ENCODE measurements around the gene PAPPA. TPM values are rescaled to one million over a fixed set of nuclear protein-coding genes. Genes with fewer than 3 reads are reported as not detected.

The PAPPA gene
- total and polyA plus RNA-seq, 9 of the 15 experiments (the other 6 are each of a cell fraction or from before 2014, with no cell fraction given): 0.06 to 0.18 (median 0.11) TPM

GRCh38 chr9:116147821-116148220 is 5.8 kb upstream of the PAPPA start:
- ATAC-seq (no peak), DNase-seq (ENCODE audit: extremely low read depth in 1 of 4, low spot score in 3 of 4) (no peak), FAIRE-seq (no peak)
- Histone ChIP-seq H3K4me1 (replicated peaks in 1 of 2; ENCODE audit: control insufficient read depth in 2 of 2, insufficient read depth in 2 of 2, low read length in 2 of 2) (no peaks in the 10 kb centered on the region), H3K27ac (ENCODE audit: extremely low read depth, low read depth, low read length) (no peak overlapping the region), H3K9me1 (ENCODE audit: control insufficient read depth, insufficient read depth, low read length) (no peaks in the 10 kb centered on the region), H4K20me1 (replicated peaks; ENCODE audit: control insufficient read depth, insufficient read depth, low read length) (no peaks in the 10 kb centered on the region), H3K27me3 (ENCODE audit: control insufficient read depth in 2 of 2, insufficient read depth in 2 of 2, low read length in 2 of 2) (no peaks in the 10 kb centered on the region), H2AFZ (ENCODE audit: low read depth, low read length) (no peak overlapping the region), H3K36me3 (ENCODE audit: control insufficient read depth, insufficient read depth, low read length) (no peaks in the 10 kb centered on the region), H3K9me3 (replicated peaks; ENCODE audit: control insufficient read depth, insufficient read depth, low read depth, low read length) (no peaks in the 10 kb centered on the region), H3K4me2 (ENCODE audit: insufficient read depth, low read length) (no peak overlapping the region), H3K4me3 (no peak overlapping the region), H3K79me2 (ENCODE audit: control insufficient read depth, insufficient read depth, low read length) (no peaks in the 10 kb centered on the region), H3K9ac (ENCODE audit: insufficient read depth in 1 of 2, low read depth in 2 of 2, low read length in 2 of 2) (no peak overlapping the region)
- TF ChIP-seq IRF2 (CRISPR knock-in tag; IDR thresholded peaks at IDR 0.05): no peak
- TF ChIP-seq NFRKB (IDR thresholded peaks at IDR 0.05; ENCODE audit: low read depth): no peak
- TF ChIP-seq TRIM24 (IDR thresholded peaks at IDR 0.05): no peak
- ChIA-PET CTCF (ENCODE audit: low intra/inter-chr PET ratio) (no interaction called here), POLR2A (no interaction called here)
- WGBS (ENCODE audit: insufficient coverage, low coverage, missing lambda C conversion rate): 0% methylated on average over 4 of the region's 4 CpGs
- intact Hi-C loops (cut with micrococcal nuclease): loop anchor here (5.0 kb wide), 1 partner anchor 556 kb away; no protein-coding TSS in a partner anchor
- no TSS peak for BruUV-seq (replicated peaks)
- in situ Hi-C loops (cut with MboI): no loop called here

GRCh38 chr9:116149844-116150243 is 3.7 kb upstream of the PAPPA start:
- no peaks in the 10 kb centered on the region for H4K20me1 ChIP-seq (replicated peaks; ENCODE audit: control insufficient read depth, insufficient read depth, low read length)
- peak; percentile 32 to 51 (median 40) for DNase-seq (ENCODE audit: extremely low read depth in 1 of 4, low spot score in 3 of 4)
- 10% methylated on average over 4 of the region's 4 CpGs for WGBS (ENCODE audit: insufficient coverage, low coverage, missing lambda C conversion rate)
- H3K4me3 ChIP-seq: no peak overlapping the region
- intact Hi-C loops (cut with micrococcal nuclease) (loop anchor here (2.0 to 5.0 kb wide), 3 partner anchors 423 to 558 kb away; no protein-coding TSS in a partner anchor), in situ Hi-C loops (cut with MboI) (loop anchor here (5.0 to 10.0 kb wide), 2 partner anchors 345 to 422 kb away; no protein-coding TSS in a partner anchor)
- H3K79me2 ChIP-seq (ENCODE audit: control insufficient read depth, insufficient read depth, low read length): no peaks in the 10 kb centered on the region
- no peaks in the 10 kb centered on the region for H3K9me1 ChIP-seq (ENCODE audit: control insufficient read depth, insufficient read depth, low read length)
- ChIA-PET CTCF (ENCODE audit: low intra/inter-chr PET ratio) (interaction anchor here (1.1 to 2.3 kb wide), 2 partner anchors 422 to 497 kb away, joined by 3 to 10 read pairs; no protein-coding TSS in a partner anchor), POLR2A (no interaction called here)
- BruUV-seq (replicated peaks): no TSS peak
- H3K27me3 ChIP-seq (ENCODE audit: control insufficient read depth in 2 of 2, insufficient read depth in 2 of 2, low read length in 2 of 2): peaks cover 3 to 5% of the 10 kb centered on the region in 2 experiments; a peak in 3 of 5 replicates
- no peaks in the 10 kb centered on the region for H3K9me3 ChIP-seq (replicated peaks; ENCODE audit: control insufficient read depth, insufficient read depth, low read depth, low read length)
- ATAC-seq: peak; percentile 88
- H3K36me3 ChIP-seq (ENCODE audit: control insufficient read depth, insufficient read depth, low read length): no peaks in the 10 kb centered on the region
- no peak overlapping the region for H3K27ac ChIP-seq (ENCODE audit: extremely low read depth, low read depth, low read length)
- H2AFZ ChIP-seq (ENCODE audit: low read depth, low read length): no peak overlapping the region
- H3K9ac ChIP-seq (ENCODE audit: insufficient read depth in 1 of 2, low read depth in 2 of 2, low read length in 2 of 2): no peak overlapping the region
- H3K4me2 ChIP-seq (ENCODE audit: insufficient read depth, low read length): no peak overlapping the region
- peaks cover 0 to 6% of the 10 kb centered on the region in 2 experiments; a peak in 1 of 5 replicates for H3K4me1 ChIP-seq (replicated peaks in 1 of 2; ENCODE audit: control insufficient read depth in 2 of 2, insufficient read depth in 2 of 2, low read length in 2 of 2)
- peak; percentile 79 for FAIRE-seq
- TF ChIP-seq HDGF (IDR thresholded peaks at IDR 0.05): no peak
- TF ChIP-seq, protein P1, sequence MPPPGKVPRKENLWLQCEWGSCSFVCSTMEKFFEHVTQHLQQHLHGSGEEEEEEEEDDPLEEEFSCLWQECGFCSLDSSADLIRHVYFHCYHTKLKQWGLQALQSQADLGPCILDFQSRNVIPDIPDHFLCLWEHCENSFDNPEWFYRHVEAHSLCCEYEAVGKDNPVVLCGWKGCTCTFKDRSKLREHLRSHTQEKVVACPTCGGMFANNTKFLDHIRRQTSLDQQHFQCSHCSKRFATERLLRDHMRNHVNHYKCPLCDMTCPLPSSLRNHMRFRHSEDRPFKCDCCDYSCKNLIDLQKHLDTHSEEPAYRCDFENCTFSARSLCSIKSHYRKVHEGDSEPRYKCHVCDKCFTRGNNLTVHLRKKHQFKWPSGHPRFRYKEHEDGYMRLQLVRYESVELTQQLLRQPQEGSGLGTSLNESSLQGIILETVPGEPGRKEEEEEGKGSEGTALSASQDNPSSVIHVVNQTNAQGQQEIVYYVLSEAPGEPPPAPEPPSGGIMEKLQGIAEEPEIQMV (tag; conservative IDR thresholded peaks at IDR 0.05; ENCODE audit: low read depth): no peak
- TF ChIP-seq SRSF1 (IDR thresholded peaks at IDR 0.05; ENCODE audit: low read depth, low read length): no peak
- peak; percentile 69 for TF ChIP-seq SMC3 (conservative IDR thresholded peaks at IDR 0.05; ENCODE audit: insufficient read depth, low read depth, low read length)
- 0 out of 2 replicates have a peak, but pooled peaks have one; percentile 15 for TF ChIP-seq BHLHE40 (IDR thresholded peaks at IDR 0.05; ENCODE audit: low read length)
- no peak for TF ChIP-seq DACH1 (IDR thresholded peaks at IDR 0.05; ENCODE audit: partially characterized antibody)
- no peak for TF ChIP-seq SIRT6 (IDR thresholded peaks at IDR 0.05; ENCODE audit: low read depth, low read length)
- no peak for TF ChIP-seq MEF2A (IDR thresholded peaks at IDR 0.05; ENCODE audit: control insufficient read depth, low read depth, low read length)
- TF ChIP-seq RAD21 (CRISPR knock-in tag; conservative IDR thresholded peaks at IDR 0.05 in 1 of 2, IDR thresholded peaks at IDR 0.05 in 1 of 2): peak; percentile 60 to 64
- TF ChIP-seq, protein P2, sequence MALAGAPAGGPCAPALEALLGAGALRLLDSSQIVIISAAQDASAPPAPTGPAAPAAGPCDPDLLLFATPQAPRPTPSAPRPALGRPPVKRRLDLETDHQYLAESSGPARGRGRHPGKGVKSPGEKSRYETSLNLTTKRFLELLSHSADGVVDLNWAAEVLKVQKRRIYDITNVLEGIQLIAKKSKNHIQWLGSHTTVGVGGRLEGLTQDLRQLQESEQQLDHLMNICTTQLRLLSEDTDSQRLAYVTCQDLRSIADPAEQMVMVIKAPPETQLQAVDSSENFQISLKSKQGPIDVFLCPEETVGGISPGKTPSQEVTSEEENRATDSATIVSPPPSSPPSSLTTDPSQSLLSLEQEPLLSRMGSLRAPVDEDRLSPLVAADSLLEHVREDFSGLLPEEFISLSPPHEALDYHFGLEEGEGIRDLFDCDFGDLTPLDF (CRISPR knock-in tag; IDR thresholded peaks at IDR 0.05): no peak
- TF ChIP-seq PHB2 (IDR thresholded peaks at IDR 0.05; ENCODE audit: low read depth): no peak
- 0 out of 2 replicates have a peak, but pooled peaks have one; percentile 43 for TF ChIP-seq SOX6 (IDR thresholded peaks at IDR 0.05)
- no peak for TF ChIP-seq ZBED1 (IDR thresholded peaks at IDR 0.05)
